Left ventricle myocardium inferior (tissue), 1 donor: ENCODE results near the gene RAD23A. TPM values are rescaled to one million over a fixed set of nuclear protein-coding genes. Genes with fewer than 3 reads are reported as not detected.

Source experiments
- DNase-seq: peaks from one replicate; pipeline ENCODE4 v3.0.0-alpha.2; 2020
- H3K27ac ChIP-seq: fragments of 200-600 bp; replicated peaks from 2 replicates; pipeline ENCODE4 v1.8.0; 2021
- H3K27me3 ChIP-seq: fragments of 200-600 bp; 2 replicates; pipeline ENCODE4 v1.8.0; 2021; ENCODE audit warnings: low read depth
- H3K36me3 ChIP-seq: fragments of 200-600 bp; 2 replicates; pipeline ENCODE4 v1.8.0; 2021
- H3K4me1 ChIP-seq: fragments of 200-600 bp; 2 replicates; pipeline ENCODE4 v1.8.0; 2021
- H3K4me3 ChIP-seq: fragments of 200-600 bp; 2 replicates; pipeline ENCODE4 v1.8.0; 2021; ENCODE audit warnings: mild to moderate bottlenecking, moderate library complexity
- H3K9me3 ChIP-seq: fragments of 200-600 bp; replicated peaks from 2 replicates; pipeline ENCODE4 v1.8.0; 2021
- CTCF ChIP-seq: fragments of 200-600 bp; IDR thresholded peaks from 2 replicates; pipeline ENCODE4 v1.8.0; 2021; ENCODE audit warnings: antibody characterized with exemption, mild to moderate bottlenecking, borderline replicate concordance
- intact Hi-C: fragments of 100-400 bp; cut with micrococcal nuclease; formaldehyde crosslinking; loops from one replicate; pipeline ENCODE4 v1.11.0; 2022
- total RNA-seq: library from RNA; stranded (reverse); fragmentation: NEBNext Ultra II Directional; extraction: Animal tissue kit (Norgen Biotek cat#: 25700); gene quantifications from one replicate; pipeline ENCODE4 v1.2.1, GENCODE V29; 2021
- donor health status: DM: no; HTN: yes; CAD: no; lungs with severe emphysema.

RAD23A gene
- total RNA-seq, 1 donor from 2014 or later = 150 TPM

- peaks cover 60% of the 10 kb centered on the region for H3K36me3 ChIP-seq
- peak overlapping the region; percentile 91 for H3K27ac ChIP-seq
- H3K4me1 ChIP-seq = peaks cover 80% of the 10 kb centered on the region
- H3K4me3 ChIP-seq = peak overlapping the region; percentile 83
- intact Hi-C loops = no loop called here
- TF ChIP-seq CTCF = no peak
- DNase-seq = no peak
- no peaks in the 10 kb centered on the region for H3K27me3 ChIP-seq
- no peaks in the 10 kb centered on the region for H3K9me3 ChIP-seq
Observed at GRCh38 chr19:12940897-12941296, 4.8 kb upstream of the RAD23A start.

GRCh38 chr19:12943437-12944044, 2.1 kb upstream of the RAD23A start:
- Histone ChIP-seq H3K36me3 (peaks cover 72% of the 10 kb centered on the region), H3K27me3 (no peaks in the 10 kb centered on the region), H3K27ac (no peak overlapping the region), H3K9me3 (no peaks in the 10 kb centered on the region), H3K4me3 (no peak overlapping the region), H3K4me1 (peaks cover 90% of the 10 kb centered on the region)
- intact Hi-C loops = no loop called here
- DNase-seq = no peak
- TF ChIP-seq CTCF = no peak

GRCh38 chr19:12944104-12944674, 1.5 kb upstream of the RAD23A start:
- peaks cover 85% of the 10 kb centered on the region for H3K4me1 ChIP-seq
- H3K9me3 ChIP-seq = no peaks in the 10 kb centered on the region
- H3K27ac ChIP-seq = no peak overlapping the region
- no peak overlapping the region for H3K4me3 ChIP-seq
- intact Hi-C loops = no loop called here
- TF ChIP-seq CTCF = no peak
- DNase-seq = no peak
- no peaks in the 10 kb centered on the region for H3K27me3 ChIP-seq
- peaks cover 78% of the 10 kb centered on the region for H3K36me3 ChIP-seq

- no peaks in the 10 kb centered on the region for H3K27me3 ChIP-seq
- DNase-seq = peak; percentile 62
- intact Hi-C loops = no loop called here
- no peak for TF ChIP-seq CTCF
- peaks cover 75% of the 10 kb centered on the region for H3K4me1 ChIP-seq
- H3K4me3 ChIP-seq = peak overlapping the region; percentile 98
- H3K36me3 ChIP-seq = peaks cover 78% of the 10 kb centered on the region
- H3K27ac ChIP-seq = peak overlapping the region; percentile 96
- no peaks in the 10 kb centered on the region for H3K9me3 ChIP-seq
Observed at GRCh38 chr19:12946092-12946721, 545 bp downstream of the RAD23A start.

- no peaks in the 10 kb centered on the region for H3K9me3 ChIP-seq
- intact Hi-C loops = no loop called here
- peaks cover 73% of the 10 kb centered on the region for H3K4me1 ChIP-seq
- TF ChIP-seq CTCF = no peak
- DNase-seq = no peak
- H3K36me3 ChIP-seq = peaks cover 78% of the 10 kb centered on the region
- H3K27me3 ChIP-seq = no peaks in the 10 kb centered on the region
- H3K4me3 ChIP-seq = peak overlapping the region; percentile 98
- peak overlapping the region; percentile 96 for H3K27ac ChIP-seq
Observed at GRCh38 chr19:12946731-12947496, 1.3 kb downstream of the RAD23A start.
